GM19438 (cell line): Measurements from ENCODE around the gene VAPB.

Experiments used
- ATAC-seq: cut with Tn5 transposase; IDR thresholded peaks from one replicate; pipeline ENCODE4 v1.9.1; 2021; ENCODE audit warnings: low read depth; ENCODE audit not compliant: unreplicated experiment

VAPB gene

DNA sequence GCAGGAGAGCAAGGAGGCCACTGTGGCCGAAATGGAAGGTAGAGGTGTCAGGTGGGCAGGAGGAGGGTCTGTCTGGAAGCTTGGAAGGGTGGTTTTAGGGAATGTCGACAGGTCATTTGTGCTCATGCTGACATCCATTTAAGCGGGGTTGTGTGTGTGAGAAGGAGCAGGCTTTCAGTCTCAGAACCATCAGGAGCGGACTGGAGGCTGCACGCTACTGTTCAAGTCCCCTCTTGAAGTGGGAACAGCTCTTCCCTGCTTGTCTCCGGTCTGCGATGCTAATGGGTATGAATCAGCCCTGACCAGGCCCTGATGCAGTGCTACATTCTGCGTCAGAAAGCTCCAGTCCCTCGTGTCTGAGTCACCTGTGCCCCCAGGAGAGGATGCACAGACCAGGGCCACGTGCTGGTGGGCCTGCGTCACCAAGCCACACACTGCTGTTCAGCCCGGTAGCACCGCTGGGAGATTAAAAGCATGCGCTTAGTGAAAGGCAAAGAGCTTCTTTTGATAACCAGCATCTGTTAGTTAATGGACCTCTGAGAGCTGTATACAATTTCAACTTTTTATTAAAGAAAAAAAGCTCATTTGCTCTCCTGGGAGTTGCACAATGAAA, 68.2 kb downstream of the VAPB start:
- no peak for ATAC-seq

DNA sequence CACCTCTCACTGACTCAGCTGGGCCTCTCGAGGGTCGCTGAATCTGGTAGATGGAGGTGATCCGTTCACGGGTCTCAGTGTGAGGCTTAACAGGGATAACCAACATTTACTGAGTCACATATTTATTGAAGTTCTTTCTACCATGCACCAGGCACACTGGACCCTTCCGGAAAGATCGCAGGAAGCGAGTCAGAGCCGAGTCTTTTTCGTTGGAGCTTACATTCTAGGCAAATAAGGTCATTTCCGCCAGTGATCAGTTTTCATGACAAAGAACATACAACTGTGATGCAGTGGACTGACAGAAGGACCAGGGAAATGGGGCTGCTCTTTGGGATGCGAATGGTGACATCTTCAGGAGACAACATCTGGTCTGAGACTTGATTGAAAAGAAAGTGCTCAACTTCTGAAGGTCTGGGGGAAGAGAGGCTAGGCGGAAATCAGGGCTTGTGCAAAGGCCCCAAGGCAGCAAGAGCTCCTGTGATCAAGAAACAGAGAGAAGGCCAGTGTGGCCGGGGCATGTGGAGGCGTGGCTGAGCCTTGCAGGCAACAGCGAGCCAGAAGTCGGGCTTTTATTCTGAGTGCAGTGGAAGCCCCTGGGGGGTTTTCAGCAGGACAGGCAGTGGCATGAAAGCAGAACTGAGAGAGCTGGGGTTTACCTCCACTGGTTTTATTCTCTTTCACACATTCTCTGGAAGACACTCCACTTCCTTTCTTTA, 69.5 kb downstream of the VAPB start:
- peak; percentile 94 for ATAC-seq

DNA sequence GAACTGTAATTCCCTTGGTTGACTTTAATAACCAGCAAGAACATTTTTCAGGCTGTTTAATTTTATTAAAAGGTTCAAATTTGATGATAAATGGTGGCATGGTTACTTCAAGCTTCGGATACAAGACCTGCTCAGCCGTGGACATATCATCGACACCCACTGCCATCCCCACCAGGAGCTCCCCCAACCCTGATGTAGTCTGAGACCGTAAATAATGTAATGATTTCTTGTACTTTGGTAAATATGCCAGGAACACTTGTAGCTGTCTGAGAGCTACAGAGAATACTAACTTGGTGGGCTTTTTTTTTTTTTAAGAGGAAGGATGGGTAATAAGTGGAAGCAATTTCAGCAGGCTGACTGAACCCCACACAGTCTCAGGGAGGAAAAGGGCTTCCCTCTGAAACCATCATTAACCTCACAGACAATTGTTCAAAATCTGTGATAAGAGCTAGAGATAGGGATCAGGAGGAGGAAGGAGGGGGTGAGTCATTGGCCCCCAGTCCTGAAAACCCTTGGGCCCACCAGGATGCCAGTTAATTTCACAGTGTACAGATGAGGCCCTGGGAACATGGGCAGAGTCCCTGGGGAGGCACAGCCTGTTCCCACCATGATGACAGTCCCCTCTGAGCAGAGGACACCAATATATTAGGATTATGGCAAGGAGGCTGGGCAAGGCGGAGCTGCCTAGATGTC, 70.2 kb downstream of the VAPB start:
- peak; percentile 28 for ATAC-seq

DNA sequence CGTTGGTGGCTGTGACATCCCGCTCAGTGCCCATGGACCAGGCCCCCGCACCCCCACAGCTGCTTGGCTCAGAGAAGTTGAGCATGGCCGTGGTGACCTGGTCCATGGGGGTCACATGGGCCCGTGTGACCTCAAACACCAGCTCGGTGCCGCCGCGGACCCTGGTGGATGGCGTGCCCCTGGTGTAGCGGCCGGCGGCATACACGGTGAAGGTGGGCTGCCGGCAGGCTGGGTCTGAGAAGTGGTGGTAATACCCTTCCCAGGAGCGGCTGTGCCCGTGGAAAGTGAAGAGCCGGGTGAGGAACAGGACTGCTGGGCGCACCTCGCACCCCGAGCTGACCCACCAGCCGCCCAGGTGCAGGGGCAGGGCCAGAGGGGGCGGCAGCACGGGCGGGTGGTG, 72.1 kb downstream of the VAPB start:
- ATAC-seq, result no peak

DNA sequence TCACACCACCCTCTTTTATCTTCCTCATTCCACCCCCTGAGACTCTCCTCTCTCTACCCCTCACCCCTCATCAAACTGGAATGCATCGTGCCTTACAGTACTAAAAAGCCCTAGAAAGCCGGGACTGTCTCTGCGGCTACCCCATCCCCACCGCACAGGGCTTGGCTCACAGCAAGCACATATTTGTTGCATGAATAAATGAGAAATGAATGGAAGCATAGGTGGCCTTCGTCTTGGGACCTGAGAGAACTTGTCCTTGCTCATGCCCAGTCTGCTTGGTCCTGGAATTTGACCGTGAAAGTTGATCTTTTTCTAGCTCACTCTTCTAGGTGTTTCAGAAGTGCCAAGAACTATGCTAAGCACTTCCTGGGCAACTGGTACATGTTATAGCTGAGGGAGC, 72.9 kb downstream of the VAPB start:
- ATAC-seq, result no peak

DNA sequence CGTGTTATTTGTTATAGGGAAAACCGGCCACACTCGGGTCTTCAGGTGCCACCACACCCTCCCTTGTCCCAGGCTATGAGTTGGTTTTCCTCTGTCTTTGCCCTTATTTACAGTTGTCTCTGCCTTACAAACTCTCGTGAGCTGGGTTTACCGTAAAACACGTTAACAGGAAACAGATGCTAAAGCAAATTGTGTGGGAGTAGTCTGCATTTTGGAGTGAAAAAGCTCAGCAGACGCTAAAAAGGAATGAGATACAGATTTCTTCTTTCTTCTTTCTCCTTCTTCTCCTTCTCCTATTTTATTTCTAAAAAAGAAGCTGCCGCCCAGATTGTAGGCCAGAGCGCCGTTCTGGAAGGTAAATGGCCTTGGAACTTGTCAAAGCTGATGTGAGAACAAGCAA, 74.2 kb downstream of the VAPB start:
- no peak for ATAC-seq

DNA sequence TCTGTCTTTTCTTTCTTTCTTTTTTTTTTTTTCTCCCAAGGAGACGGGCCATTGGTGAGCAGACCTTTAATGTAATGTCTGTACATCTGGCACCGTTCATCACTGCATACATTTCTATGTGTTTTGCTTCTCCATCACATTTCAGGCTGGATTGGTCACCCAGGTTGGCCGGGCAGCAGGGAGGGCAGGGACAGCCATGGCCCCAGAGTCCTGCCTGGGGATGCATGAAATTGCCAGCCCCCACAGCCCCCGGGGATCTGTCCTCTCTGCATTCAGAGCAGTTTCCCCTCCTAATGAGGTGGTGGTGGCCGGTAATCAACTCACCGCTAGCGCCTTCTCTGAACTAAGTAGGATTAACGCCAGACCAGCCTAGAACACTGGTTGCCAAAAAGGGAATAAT, 75.8 kb downstream of the VAPB start:
- ATAC-seq, result no peak

DNA sequence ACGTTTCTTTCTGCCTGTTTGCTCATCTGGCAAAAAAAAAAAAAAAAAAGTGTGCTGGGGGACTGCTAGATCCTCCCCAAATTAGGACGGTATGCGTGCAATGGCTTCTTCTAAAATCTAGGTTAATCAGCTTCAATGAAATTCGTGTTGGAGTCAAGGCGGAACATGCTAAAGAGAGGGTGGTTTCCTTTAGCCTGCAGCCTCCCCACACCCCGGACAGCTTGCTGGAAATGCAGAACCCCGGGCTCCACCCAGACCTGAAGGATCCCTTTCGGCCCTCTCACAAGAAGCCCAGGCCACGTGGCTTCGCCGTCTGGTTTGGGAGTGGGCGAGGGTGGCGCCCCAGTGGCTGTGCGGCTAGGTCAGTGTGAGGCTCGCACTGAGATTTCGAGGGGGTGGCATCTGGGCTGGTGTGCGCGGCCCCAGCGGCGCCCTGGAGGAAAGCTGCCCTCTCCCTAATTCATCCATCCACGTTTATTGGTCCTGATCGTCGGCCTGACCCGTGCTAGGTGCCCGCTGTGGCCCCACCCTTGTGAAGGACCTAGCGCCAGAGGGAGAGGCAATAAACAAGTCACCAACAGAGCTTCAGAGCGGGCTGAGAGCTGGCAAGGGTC, 77.2 kb downstream of the VAPB start:
- ATAC-seq, result no peak

DNA sequence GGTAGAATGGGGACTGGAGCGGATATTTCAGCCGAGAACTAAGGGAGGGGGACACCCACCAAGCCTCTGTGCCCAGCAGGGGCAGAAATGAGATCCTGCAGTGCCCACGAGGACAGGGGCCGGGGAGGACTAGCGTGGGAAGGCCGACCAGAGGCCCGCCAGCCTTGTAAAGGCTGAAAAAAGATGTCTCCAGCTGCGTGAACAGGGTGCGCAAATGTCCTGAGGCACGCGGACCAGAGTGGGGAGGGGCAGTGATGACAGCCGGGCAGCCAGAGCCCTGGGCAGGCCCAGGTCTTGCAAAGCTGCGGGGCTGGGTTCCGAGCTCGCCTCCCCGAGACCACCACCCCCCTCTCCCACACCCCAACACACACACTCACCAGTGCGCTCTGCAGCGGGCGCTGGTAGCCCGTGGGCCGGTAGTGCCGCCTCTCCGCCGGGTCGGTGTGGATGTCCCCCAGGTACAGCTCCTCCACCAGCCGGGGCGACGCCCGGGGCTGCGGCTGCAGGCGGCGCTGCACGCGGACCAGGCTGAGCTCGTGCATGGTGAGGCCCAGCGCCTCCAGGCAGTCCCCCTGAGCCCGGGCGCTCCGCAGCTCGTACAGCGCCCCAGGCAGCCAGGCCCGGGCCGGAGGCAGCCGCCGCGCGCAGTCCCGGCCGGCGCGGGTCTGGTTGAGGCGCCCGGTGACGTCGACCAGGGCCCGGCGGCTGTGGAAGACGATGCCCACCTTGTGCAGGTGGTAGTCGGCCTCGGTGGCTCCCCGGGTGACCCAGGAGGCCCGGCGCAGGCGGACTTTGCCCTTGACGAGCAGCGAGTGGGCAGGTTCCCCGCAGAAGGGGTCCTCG, 77.9 kb downstream of the VAPB start:
- ATAC-seq, result no peak

DNA sequence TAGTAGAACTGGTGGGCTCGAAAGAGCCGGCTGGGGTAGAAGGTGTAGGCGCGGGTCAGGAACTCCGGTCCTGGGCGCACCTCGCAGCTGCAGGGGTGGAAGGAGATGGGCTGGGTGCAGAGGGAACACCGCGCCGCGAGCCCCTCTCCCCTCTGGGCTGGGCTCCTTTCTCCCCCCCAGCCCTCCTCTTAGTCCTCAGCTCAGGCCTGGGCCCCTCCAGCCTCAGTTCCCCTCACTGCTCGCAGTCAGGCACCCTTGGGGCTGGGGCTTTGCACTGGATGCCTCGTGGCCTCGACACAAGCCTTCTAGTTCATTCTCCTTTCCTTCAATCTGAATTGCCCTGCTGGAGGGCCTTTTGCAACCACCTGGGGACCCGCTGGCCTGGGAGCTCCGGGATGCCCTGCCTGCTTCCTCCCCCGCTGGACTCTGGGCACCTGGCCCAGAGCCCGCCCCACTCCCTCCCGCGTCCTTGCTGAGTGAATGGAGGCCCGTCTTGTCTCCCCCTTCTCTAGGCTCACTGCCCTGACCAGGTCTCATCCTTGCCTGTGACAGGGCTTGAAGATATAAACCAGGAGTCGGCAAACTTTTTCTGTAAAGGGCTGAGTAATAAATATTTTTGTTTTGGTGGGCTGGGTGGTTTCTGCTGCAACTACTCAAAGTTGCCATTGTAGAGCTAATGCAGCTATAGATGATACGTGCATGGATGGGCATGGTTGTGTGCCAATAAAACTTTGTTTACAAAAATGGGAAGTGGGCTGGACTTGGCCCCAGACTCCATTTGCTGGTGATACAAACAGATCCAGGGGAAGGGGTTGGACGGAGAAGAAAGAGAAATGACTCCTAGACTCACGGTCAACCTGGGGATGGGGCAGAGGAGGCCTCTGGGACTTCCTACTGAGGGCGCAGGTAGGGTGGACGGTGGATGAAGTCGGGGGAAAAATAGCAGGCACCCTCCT, 78.8 kb downstream of the VAPB start:
- no peak for ATAC-seq

DNA sequence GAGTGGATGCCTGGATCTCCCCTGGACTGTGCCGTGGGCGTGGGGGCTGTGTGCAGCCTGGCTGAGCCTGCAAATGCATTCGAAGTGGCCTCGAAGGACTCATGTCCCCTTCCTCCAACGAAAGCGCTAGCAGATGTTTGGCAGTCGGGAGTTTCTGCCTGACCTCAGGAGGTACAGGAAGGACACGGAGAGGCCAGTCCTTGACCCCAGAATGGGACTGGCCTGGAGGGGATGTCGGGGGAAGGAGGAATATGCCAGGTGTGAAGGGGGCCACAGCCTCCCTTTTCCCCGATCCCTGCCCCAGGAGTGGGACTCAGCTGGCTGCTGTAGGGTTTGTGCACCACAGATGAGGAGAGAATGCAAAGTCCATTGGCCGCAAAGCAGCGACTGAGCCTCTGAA, 80.6 kb downstream of the VAPB start:
- no peak for ATAC-seq

DNA sequence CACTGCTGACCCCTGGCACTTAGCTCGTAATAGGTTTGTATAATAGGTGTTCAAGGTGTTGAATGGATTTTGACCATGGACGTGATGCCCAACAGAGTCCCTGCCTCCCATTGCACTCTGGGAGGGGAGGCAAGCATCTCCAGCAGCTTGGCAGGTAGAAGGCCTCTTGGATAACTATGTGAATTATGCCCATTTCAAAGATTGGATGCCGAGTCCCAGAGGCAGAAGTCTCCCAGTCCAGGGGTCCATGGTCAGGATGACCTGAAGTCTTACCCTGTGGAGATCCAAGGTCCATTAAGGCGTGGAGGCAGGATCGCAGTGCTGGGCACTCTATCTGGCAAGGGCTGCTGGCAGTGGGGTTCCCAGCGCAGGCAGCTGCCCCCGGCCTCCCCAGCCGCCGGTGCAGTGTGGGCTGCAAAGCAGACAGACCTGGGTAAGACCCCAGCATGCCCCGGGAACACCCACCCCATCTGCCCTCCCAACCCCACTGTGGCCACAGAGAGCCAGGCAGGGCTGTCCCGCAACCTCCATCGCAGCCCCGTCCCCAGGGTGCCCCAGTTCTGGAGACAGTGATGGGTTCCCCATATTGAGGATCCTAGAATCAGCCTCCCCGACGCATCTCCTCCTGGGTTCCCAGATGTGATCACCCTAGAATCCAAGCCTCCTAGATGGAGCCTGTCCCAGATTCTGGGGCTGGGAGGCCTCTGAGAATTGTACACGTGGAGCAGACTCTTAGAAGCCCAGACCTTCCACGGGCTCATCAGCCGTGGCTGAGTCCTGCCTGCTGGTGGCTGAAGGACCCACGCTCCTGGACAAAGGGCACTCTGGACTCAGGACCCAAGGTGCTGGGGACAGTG, 81.5 kb downstream of the VAPB start:
- no peak for ATAC-seq

DNA sequence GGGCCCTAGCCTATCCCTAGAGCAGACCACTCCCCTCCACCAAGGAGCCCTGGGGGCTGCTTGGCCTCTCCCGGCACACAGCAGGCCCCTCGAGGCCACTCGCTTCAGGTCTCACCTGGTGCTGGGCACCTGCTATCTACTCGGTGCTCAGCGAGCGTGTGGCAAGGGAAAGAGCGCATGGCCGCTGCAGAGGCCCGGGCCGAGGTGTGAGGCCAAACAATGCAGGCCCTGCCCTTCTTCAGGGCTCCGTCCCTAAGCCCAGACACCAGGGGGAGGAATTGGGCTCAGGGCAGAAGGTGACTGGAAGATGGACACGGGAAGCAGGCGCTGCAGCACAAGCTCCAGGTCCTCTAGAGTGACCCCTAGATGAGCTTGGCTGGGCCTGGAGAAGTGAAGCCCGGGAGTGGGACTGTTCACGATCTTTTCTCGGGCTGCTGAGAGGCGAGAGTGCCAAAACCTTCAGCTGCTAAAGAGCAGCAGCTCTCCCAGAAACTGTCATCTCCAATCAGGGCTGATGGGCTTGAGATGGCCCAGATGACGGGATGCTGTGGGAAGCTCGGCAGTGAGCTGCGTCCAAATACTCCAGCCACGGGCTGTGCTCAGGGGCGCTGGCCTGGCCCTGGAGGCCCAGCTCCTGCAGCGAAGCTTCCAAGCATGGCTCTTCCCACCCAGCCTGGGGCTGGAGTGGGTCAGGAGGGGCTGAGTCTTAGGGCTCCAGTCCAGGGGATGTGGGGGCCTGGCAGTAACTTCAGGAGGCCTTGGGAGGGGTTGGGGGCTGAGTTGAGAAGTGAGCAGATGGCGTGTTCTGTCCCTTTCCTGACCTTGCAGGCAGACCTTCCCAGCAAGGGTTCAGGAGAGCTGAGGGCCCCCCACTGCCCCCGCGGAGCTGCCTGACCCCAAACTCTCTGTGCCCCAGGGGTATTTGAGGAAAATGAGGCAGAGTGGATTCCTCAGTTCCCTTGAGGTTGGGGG, 82.5 kb downstream of the VAPB start:
- no peak for ATAC-seq

DNA sequence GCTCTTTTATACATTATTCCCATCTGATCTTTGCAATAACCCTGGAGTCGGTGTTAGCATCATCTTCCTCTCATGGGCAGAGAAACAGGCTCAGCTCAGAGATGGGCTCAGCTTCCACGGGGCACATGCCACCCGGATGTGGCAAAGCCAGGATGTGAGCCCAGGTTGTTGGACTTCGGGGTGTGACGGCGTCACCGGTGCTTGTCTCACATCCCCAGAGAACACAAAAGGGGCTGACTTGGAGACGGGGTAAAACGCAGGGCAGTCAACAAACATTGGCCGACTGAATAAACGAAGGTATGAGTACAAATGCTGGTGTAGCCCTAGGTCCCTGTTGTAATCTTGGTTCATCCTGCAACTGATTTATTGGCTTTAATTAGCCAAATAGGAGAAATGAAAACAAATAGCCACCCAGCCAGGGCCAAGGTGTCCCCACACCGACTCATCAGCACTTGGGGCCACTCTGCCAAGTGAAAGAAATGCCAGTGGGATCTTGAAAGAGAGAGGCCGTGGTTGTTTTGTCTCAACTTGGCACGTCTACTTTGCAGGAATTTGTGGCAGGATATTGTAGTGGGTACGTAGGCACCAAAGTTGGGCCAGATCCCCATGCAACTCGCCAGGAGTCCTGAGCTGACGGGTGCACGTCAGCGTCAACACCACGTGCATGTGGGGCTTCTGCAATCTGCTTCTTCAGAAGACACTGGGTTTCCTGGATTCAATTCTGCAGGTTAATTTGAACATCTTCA, 83.4 kb downstream of the VAPB start:
- no peak for ATAC-seq

DNA sequence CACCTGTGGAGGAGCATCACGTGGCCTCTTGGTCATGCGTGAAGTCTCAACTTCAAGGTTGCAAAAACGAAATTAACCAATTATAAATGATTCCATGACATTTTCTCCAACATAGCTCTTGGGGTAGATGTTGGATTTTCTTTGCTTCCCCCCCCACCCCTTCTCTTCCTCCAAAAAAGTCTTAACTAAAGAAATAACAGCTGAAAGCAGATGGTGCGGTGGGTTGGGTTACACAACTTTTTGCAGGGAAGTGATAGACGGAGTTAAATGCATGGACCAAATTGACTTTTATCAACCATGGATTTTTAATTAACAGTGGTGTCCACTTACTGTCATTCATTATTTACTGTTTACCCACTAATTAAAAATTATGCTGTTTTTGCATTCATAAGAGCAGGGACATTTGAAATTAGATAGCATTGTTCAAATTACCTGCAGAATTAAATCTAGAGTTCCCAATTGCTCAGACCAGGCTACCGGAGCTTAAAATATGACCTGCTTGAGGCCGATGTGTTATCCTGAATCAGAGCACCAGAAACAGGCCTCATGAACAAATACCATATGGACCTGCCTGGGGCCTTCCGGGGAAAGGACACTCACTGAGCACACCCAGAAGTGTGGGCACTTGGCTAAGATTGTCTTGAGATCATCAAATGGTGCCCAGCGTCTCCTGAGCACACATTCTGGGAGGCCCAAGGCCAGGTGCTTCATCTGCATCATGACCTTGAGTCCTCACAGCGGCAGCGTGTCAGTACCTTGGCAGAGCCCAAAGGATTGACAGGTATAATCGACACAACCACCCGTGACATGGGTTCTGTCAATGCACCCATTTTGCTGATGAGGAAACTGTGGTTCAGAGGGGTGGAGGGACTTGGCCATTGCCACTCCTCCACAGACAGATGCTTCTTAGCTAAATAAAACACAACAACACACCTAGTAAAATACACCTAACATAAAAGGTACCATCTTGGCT, 84.7 kb downstream of the VAPB start:
- no peak for ATAC-seq

DNA sequence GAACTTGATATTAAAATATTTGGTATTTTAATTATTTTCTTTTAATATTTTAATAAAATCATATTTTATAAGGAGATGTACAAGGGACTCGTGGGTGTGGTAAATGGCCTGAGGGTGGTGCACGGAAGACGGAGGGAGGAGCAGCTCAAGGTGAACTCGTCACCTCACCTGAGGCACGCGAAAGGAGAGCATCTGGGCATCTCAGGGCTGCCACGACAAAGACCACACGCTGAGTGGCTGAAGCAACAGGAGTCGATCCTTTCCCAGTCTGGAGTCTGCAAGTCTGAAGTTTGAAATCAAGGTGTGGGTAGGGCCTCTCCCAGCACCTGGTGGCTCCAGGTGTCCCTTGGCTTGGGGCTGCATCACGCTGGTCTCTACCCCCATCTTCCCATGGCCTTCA, 86.4 kb downstream of the VAPB start:
- ATAC-seq, result no peak
